BE2C (cell line): ENCODE data around the gene LAD1.

Source experiments
- DNase-seq: peaks from one replicate; pipeline ENCODE4 v3.0.0-alpha.2; 2020
- H3K27me3 ChIP-seq: fragments of 250-450 bp; sonication (Bioruptor Pico); 2 replicates; pipeline ENCODE4 v1.5.1; 2020; ENCODE audit warnings: mild to moderate bottlenecking
- H3K36me3 ChIP-seq: fragments of 250-450 bp; sonication (Bioruptor Pico); 2 replicates; pipeline ENCODE4 v1.5.1; 2020; ENCODE audit warnings: mild to moderate bottlenecking
- H3K4me1 ChIP-seq: fragments of 250-450 bp; sonication (Bioruptor Pico); 2 replicates; pipeline ENCODE4 v1.5.1; 2020
- H3K4me3 ChIP-seq: 2 replicates; pipeline ENCODE4 v1.5.1; 2011; ENCODE audit warnings: low read depth, low read length
- H3K9me3 ChIP-seq: fragments of 250-450 bp; sonication (Bioruptor Pico); 2 replicates; pipeline ENCODE4 v1.5.1; 2020
- CTCF ChIP-seq: IDR thresholded peaks from 2 replicates; pipeline ENCODE4 v1.5.1; 2012; ENCODE audit warnings: mild to moderate bottlenecking, low read depth, low read length

LAD1 gene

GRCh38 chr1:201411292-201411691, 12.2 kb upstream of the LAD1 start:
- Histone ChIP-seq H3K9me3 (no peaks in the 10 kb centered on the region), H3K4me3 (no peak overlapping the region), H3K27me3 (no peaks in the 10 kb centered on the region), H3K36me3 (no peaks in the 10 kb centered on the region), H3K4me1 (no peaks in the 10 kb centered on the region)
- no peak for TF ChIP-seq CTCF
- no peak for DNase-seq

- Histone ChIP-seq H3K36me3 (no peaks in the 10 kb centered on the region), H3K4me3 (no peak overlapping the region), H3K4me1 (no peaks in the 10 kb centered on the region), H3K9me3 (no peaks in the 10 kb centered on the region), H3K27me3 (no peaks in the 10 kb centered on the region)
- DNase-seq = no peak
- no peak for TF ChIP-seq CTCF
Observed at GRCh38 chr1:201409440-201409839, 10.3 kb upstream of the LAD1 start.

GRCh38 chr1:201408834-201409200, 9.7 kb upstream of the LAD1 start:
- no peak for TF ChIP-seq CTCF
- Histone ChIP-seq H3K4me1 (no peaks in the 10 kb centered on the region), H3K27me3 (no peaks in the 10 kb centered on the region), H3K36me3 (no peaks in the 10 kb centered on the region), H3K4me3 (no peak overlapping the region), H3K9me3 (no peaks in the 10 kb centered on the region)
- DNase-seq = no peak

- peak; percentile 98 for TF ChIP-seq CTCF
- no peaks in the 10 kb centered on the region for H3K4me1 ChIP-seq
- H3K27me3 ChIP-seq = no peaks in the 10 kb centered on the region
- no peak overlapping the region for H3K4me3 ChIP-seq
- no peaks in the 10 kb centered on the region for H3K9me3 ChIP-seq
- peak; percentile 89 for DNase-seq
- H3K36me3 ChIP-seq = no peaks in the 10 kb centered on the region
Observed at GRCh38 chr1:201408176-201408833, 9.2 kb upstream of the LAD1 start.

GRCh38 chr1:201406831-201407406, 7.8 kb upstream of the LAD1 start:
- Histone ChIP-seq H3K9me3 (no peaks in the 10 kb centered on the region), H3K36me3 (no peaks in the 10 kb centered on the region), H3K4me1 (no peaks in the 10 kb centered on the region), H3K27me3 (no peaks in the 10 kb centered on the region), H3K4me3 (no peak overlapping the region)
- TF ChIP-seq CTCF = no peak
- DNase-seq = no peak

GRCh38 chr1:201405484-201405831, 6.3 kb upstream of the LAD1 start:
- Histone ChIP-seq H3K9me3 (no peaks in the 10 kb centered on the region), H3K27me3 (no peaks in the 10 kb centered on the region), H3K4me1 (no peaks in the 10 kb centered on the region), H3K36me3 (no peaks in the 10 kb centered on the region), H3K4me3 (no peak overlapping the region)
- TF ChIP-seq CTCF = no peak
- no peak for DNase-seq
